Activated CD8-positive, alpha-beta memory T cell treated with anti-CD3 and anti-CD28 coated beads, Interleukin-2, amount 50 U/mL, for 1 hour (primary cell): ENCODE results near the gene BNIP1.
"Not testable (repeated sequence)": the region's sequence is repeated elsewhere in the genome, so short reads cannot be mapped to it uniquely, and the experiment has no call there.

Experiments used
- DNase-seq: peaks from one replicate; pipeline ENCODE4 v3.0.0-alpha.2; 2020; ENCODE audit errors: extremely low read depth

The BNIP1 gene, protein sequence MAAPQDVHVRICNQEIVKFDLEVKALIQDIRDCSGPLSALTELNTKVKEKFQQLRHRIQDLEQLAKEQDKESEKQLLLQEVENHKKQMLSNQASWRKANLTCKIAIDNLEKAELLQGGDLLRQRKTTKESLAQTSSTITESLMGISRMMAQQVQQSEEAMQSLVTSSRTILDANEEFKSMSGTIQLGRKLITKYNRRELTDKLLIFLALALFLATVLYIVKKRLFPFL

DNA sequence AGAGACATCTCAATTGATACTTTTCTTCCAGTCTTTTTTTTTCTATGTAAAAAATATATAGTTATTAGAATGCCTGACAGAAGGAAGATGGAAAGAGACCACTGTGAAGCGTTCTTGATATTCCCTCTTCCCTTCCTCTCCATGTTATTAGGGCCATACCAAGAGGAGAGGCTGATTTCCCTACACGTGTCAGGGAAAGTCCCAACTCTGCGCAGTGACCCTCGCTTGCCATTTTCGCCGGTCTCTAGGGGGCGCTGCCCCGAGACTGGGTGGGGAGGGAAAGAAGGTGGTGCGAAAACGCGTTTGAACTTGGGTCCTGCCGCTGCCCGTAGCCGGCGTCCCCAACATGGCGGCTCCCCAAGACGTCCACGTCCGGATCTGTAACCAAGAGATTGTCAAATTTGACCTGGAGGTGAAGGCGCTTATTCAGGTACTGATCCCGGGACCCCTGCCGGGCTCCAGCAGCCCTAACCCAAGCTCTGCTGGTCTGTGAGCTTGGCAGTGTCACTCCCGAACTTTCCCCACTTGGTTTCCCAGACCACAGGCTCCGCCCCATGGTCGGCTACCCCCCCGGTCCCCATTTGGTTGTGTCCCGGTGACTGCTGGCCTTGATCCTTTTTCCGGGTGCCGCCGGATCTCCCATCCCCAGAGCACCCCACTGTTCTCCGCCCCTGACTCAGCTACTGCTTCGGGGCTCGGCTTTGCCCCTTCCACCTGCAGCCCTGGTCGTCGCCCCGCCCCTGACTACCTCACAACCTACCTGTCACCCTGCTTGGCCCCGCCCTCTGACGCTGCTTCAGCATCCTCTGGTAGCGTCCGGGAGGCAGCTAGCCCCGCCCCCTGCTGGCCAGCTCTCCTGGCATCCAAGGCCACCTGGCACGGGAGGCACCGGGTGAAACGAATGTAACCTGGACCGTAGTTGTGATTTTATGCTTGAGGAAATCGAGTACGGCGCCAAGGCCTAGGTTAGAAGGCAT, at the start of gene BNIP1:
Gene BNIP1 (plus strand): TSS at position 332 of the 977 bp plus-strand sequence. CDS start 15 bp downstream, at position 347.
- peak; percentile 92 for DNase-seq

DNA sequence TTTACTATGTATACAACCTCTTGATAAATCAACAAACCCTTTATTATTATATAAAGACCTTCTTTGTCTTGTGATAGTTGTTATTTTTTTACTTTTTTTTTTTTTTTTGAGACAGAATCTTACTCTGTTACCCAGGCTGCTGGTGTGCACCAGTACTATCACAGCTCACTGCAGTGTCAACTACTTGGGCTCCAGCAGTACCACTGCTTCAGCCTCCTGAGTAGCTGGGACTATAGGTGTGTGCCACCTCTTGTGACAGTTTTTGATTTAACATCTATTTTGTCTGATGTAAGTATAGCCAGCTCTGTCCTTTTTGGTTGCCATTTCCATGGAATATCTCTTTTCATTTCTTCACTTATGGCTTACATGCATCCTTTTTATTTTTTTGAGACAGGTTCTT, 45.5 kb upstream of the BNIP1 start:
- no peak for DNase-seq

DNA sequence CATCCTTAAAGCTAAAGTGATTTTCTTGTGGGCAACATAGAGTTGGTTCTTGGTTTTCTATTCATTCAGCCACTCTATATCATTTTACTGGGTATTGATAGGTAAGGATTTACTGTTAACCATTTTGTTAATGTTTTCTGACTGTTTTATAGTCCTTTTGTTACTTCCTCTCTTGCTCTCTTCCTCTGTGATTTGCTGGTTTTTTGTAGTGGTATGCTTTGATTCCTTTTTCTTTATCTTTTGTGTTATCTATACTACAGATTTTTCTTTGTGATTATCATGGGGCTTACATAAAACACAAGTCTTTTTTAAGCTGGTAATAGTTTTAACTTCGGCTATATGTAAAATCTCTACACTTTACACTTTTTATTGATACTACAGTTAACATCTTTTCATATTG, 44.9 kb upstream of the BNIP1 start:
- DNase-seq, result no peak

DNA sequence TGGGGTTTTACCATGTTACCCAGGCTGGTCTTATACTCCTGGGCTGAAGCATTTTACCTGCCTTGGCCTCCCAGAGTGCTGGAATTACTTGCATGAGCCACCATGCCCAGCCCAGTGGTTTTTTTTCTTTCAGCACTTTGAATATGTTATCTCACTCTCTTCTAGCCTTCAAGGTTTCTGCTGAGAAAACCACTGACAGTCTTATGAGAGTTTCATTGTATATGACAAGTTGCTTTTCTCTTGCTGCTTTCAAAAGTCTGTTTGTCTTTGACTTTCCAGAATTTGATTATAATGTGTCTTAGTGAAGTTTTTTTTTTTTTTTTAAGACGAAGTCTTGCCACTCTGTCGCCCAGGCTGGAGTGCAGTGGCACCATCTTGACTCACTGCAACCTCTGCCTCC, 43.1 kb upstream of the BNIP1 start:
- no peak for DNase-seq

DNA sequence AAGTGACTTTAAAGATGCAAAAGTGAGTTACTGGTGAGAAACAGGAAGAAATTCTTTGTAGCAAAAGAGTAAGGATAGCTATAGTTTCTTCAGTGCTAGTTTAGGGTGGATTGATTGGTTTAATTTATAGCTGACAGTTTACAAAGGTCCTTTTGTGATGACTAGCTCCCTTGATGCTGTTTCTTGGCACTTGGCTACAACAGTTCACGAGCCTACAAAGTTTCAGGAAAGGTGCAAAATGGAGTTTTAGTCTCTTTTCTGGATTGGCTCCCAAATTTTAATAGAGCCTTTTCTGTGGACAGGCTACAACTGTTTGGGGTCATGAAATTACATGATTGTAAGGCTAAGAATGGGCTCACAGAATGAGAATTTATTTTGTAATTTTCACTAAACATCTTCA, 40.9 kb upstream of the BNIP1 start:
- no peak for DNase-seq

DNA sequence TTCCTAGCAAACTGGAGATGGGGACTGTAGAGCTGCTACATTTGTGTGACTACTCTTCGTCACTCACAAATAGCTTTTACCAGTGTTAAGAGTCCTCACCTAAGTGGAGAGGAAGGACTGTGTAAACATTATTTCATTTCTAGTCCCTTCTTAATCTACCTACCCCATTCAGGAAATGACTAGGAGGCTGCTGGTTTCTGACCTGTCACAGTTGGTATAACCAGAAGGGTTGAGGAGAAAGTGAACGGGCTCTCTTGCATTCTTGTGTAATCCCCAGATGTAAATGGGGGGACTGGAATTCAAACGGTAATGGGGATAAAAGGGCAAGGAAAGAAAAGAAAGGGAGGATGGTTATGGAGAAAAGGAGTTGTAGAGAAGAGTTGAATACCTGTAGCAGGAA, 35.4 kb upstream of the BNIP1 start:
- no peak for DNase-seq

DNA sequence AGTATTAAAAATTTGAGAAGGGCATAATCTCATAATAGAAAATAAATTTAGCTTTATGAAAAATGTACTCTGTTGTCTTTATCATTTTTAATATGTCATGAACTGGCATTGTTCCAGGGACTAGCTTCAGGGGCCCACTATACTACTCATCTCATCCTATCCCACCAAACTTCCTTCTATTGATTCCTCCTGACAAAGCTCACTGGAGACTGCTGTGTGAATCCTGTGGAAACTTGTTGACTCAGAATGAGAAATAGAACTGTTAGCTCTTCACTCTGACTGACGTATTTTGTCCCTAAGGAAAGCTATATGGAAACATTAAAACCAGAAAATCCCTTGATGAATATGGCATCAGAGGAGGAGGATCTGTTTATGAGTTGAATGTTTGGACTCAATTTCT, 29.8 kb upstream of the BNIP1 start:
- DNase-seq, result no peak

DNA sequence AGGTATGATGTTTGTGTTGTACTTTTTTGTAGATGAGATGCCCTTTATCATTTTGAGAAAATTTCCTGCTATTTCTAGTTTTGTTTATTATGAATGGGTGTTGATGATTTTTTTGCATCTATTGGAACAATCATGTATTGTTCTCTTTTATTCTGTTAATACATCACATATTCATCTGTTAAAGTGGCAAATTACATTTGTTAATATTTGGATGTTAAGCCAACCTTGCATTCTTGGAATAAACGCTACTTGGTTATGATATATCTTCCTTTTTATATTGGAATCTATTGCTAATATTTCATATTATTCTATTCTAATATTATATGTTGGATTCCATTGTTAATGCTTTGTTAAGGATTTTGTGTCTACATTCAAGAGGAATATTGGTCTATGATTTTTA, 24.6 kb upstream of the BNIP1 start:
- DNase-seq, result no peak

DNA sequence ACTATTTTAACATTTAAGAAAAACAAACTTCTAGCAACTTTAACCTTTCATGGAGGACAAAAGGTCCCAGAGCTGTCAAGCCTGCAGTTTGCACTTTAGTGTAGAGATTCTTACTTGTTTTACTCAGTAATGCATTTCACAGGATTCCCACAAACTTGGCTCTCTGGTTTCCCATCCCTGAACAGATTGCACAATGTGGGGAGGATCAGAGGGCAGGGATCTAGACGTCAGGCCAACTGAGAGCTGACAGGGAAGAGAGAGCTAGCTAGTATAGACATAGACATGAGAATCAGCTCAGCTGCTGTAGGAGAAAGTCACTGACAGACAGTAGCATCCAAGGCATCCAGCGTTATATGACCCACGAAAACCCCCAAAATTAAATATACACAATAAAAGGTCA, 20.9 kb upstream of the BNIP1 start:
- no peak for DNase-seq

DNA sequence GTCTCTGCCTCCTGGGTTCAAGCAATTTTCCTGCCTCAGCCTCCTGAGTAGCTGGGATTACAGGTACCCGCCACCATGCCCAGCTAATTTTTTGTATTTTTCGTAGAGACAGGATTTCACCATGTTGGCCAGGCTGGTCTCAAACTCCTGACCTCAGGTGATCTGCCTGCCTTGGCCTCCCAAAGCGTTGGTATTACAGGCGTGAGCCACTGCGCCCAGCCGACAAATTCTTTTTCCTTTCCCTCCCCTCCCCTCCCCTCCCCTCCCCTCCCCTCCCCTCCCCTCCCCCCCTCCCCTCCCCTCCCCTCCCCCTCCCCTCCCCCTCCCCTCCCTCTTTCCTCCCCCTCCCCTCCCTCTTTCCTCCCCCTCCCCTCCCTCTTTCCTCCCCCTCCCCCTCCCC, 12.2 kb upstream of the BNIP1 start:
- DNase-seq, result not testable (repeated sequence)

DNA sequence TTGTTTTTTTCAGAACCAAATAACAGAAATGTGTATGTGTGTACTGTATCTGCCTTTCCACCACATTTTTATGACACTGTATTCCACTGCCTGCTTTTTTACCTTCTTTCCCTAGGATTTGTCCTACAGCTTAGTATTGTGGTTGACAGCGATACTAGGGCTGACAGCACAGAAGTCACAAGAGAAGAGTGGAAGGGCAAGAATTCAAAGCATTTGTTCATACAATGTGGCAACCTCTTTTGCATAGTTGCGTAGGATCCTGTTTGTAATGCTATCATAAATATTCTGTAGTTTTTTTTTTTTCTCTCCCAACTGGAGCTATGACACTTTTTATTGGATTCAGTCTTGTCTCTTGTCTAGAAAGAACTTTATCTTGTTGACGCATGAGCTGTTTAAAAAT, 5.6 kb upstream of the BNIP1 start:
- DNase-seq, result no peak

DNA sequence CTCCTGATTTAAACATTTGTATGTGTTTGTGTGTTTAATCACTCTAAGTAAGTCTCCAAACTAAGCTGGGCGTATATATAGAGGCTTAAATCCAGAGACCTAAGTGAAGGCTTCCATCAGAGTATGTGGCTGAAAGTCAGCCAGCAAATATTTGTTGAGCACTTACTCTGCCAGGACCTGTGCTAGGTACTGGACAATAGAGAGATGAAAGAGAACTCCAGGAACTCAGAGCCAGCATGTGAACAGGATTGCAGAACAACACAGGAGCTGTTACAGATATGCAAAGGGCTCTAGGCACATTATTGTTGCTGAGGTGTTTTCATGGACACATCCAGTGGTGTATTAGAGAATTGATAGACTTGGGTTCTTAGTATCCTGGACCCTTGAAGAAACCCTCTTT, 4.7 kb upstream of the BNIP1 start:
- DNase-seq, result no peak

DNA sequence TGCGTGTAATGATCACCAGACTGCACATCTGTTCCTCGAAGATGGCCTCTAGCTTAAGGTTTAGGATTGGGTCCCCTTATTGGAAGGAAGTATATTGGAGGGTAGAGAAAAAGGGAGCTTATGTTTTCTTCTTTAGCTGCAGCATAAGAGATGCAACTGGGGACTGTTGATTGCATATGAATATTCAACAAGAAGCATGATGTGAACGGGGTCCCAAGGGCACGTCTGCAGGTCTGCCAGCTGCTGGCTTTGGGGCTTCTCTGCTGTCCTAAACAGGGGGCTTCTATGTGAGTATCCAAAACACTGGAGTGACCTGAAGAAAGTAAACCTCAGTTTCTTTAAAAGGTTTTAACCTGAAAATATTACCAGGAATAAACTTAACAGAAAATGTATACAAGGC, 3.6 kb upstream of the BNIP1 start:
- DNase-seq, result no peak

DNA sequence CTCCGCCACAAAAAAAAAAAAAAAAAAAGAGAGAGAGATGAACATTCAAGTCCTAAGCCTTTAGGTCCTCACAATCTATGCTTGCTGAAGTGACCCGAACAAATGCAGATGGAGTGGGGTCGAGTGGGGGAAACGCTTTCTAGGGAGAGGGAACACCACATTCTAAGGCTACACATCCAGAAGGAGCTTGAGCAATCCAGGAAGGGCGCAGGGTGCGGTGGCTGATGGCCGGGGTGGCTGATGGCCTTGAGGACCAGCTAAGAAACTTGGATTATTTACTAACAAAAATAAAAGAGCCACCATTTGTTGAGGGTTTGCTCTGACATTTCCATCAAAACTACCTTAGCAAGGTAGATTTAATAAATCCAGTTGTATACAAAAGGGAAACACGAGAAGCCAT, 764 bp upstream of the BNIP1 start:
- DNase-seq, result no peak

DNA sequence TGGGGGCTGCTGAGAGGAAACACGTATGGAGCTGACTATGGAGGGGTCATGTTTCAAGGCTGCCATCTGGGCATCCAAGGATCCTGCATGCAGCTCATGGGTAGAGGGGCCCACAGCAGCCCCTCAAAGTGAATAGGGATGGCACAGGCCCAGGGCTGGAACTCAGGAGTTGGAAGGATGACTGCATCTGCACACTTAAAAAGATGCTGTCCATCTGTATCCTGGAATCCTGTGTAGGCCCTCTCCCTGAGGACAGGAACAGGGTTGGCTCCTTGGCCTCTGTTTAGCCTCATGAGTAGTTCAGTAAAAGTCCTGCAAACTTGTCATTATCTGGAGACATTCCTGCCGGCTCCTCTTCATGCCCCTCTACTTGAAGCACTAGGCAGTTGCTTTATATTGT, 4.0 kb downstream of the BNIP1 start:
- no peak for DNase-seq

DNA sequence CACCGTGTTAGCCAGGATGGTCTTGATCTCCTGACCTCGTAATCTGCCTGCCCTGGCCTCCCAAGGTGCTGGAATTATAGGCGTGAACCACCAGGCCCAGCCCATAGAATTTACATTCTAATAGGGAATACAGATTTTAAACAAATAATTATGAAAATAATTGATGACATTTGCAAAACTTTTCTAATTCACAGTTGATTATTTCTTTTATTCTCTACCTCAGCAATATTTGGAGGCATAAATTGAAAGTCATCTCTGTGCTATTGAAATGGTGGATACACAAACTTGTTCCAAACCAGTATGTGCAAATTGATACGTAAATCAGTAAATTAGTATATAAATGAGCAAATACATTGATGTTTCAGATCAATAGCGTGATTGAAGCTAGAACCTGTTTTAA, 8.2 kb downstream of the BNIP1 start:
- no peak for DNase-seq

DNA sequence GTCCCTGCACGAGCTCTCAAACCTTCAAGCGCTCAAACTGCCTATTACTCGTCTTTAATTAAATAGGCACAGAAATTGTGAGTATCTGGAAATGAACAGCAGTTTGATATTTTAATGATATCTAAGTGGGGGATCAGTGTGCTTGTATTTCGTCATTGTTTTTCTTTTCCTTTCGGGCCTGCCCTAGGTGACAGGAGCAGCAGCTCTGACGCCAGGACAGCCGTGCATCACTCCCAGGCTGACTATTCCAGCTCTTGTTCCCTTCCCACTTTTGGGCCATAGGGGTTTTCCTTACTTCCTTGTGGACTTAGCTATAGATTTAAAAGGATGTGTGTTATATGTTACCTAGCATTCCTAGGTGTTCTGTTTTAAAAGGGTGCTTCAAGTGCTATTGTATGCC, 9.5 kb downstream of the BNIP1 start:
- DNase-seq, result no peak

DNA sequence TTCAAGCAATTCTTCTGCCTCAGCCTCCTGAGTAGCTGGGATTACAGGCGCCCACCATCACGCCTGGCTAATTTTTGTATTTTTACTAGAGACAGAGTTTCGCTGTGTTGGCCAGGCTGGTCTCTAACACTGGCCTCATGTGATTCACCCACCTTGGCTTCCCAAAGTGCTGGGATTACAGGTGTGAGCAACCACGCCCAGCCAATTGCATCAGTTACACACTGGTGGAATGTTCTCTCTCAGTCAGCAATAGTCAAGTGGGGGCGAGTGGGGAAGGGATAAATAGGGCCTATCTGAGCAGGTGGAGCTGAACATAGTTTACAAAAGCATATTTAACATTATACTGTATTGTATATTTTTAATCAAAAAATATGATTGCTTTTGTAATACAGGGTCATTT, 10.3 kb downstream of the BNIP1 start:
- DNase-seq, result not testable (repeated sequence)

DNA sequence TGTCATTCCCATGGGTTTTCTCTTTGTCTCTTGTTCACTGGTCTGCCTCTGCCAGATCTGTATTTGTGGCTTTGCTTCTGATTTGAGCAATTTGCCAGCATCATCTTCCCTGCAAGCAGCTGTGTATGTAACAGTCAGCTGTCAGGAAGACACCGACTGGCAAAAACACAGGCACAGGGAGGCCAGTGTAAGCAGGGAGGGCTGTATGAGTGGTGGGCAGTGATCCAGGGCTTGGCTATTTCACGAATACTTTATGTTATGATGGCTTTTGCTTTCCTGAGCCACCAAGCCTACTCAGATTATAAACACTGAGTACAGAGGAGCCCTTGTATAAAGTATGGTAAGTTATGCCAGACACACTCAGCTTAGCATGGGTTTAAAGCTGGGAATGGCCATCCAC, 11.6 kb downstream of the BNIP1 start:
- DNase-seq, result no peak

DNA sequence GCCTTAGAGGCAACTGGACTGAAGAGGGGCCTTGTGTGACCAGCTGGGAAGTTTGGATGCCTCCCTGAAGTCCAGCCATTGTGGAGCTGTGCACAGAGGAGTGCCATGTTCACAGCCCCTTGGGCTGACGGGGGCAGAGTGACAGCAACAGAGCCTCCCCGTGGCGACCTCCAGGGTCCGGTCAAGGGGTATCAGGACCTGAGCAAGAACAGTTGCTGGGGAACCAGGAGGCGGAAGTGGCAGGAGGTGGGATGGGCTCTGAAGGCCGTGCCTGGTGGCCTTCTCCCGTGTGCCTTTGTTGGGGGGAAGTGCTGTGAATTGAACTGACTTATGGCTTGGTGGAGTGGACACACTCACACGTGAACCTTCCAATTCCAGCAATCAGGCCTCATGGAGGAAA, 14.0 kb downstream of the BNIP1 start:
- DNase-seq, result no peak

DNA sequence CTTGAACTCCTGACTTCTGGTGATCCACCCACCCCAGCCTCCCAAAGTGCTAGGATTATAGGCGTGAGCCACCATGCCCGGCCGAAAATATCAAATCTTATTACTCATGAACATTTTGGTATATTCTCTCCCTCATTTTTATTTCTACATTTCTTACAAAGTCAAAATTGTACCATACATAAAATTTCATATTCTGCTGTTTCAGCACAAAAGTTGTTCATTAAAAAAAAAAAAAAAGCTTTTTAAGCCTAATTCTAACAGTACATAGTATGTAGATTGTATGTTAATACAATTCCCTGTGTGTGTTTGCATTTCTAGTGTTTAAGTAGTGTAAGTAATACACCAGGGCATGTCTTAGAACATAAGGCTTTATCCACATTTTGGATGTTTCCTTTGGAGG, 14.9 kb downstream of the BNIP1 start:
- no peak for DNase-seq

DNA sequence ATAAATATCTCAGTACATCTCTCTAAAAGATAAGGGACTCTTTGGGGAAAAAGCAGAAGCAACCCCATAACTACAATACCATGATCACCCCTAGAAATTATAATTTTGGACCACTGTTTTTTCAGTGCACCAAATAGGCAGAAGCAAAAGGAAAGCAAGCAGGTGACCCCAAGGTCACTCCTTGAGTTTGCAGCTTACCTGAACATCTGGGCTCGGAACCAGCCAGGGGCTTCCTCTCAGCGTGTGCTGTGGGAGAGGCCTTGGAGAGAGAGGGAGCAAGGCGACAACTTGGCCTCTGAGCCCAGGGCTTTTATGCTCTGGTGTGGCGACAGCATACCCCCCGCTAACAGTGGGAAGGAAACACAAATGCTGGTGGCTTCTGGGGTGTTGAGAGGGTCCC, 16.8 kb downstream of the BNIP1 start:
- no peak for DNase-seq

DNA sequence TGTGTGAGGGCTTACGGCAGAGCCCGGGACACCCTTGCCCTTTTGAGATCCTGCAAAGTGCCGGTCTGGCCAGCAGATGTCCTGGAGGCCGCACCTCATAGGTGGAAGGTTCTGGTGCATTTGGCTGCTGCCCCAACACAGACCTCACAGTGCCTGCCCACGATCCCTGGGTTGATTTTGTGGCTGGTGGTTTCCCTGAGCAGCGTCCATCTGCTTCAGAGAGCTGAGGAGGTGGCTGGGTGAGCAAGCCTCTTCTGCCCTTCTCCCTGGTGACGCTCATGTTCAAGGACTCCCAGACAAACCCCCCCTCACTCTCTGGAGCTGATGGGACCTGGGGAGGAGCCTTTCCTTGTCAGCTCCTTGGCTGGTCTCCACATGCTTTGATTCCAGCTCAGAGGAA, 18.9 kb downstream of the BNIP1 start:
- no peak for DNase-seq
